Thyroid gland (tissue), 4 donors: ENCODE results near the gene BMERB1.

Experiments
- CTCF ChIP-seq, 6 experiments: fragments of 200-600 bp in 3 of 6; fragments of 450-650 bp in 3 of 6; sonication (generic) in 3 of 6; IDR thresholded peaks; one replicate each; pipeline ENCODE4 v1.5.1; 2016 to 2019; ENCODE audit warnings: antibody characterized with exemption in 6 of 6, mild to moderate bottlenecking in 2 of 6, inconsistent platforms in 1 of 6, moderate library complexity in 1 of 6
- POLR2A ChIP-seq, 2 donors: fragments of 450-650 bp; IDR thresholded peaks; one replicate each; pipeline ENCODE4 v1.6.1; 2017; ENCODE audit warnings: antibody characterized with exemption in 2 of 2, mild to moderate bottlenecking in 2 of 2, moderate library complexity in 1 of 2

GRCh38 chr16:15434425-15435215, at the start of gene BMERB1:
- no peak for TF ChIP-seq CTCF (IDR thresholded peaks at IDR 0.05)
- TF ChIP-seq POLR2A (IDR thresholded peaks at IDR 0.05): no peak
